Subcutaneous abdominal adipose tissue (tissue), 5 donors: ENCODE measurements around the gene CBR4.

Experiments
- H3K27ac ChIP-seq: one replicate; pipeline ENCODE4 v1.7.0; 2013; ENCODE audit warnings: low read depth, mild to moderate bottlenecking, inconsistent platforms, low read length, moderate library complexity
- H3K27me3 ChIP-seq, 5 donors: one replicate each; pipeline ENCODE4 v1.7.0; 2013; ENCODE audit warnings: low read length in 5 of 5, inconsistent platforms in 1 of 5; ENCODE audit not compliant: control insufficient read depth in 5 of 5, insufficient read depth in 4 of 5
- H3K36me3 ChIP-seq, 5 donors: one replicate each; pipeline ENCODE4 v1.7.0; 2013; ENCODE audit warnings: low read length in 5 of 5; ENCODE audit not compliant: control insufficient read depth in 5 of 5, insufficient read depth in 5 of 5
- H3K4me1 ChIP-seq, 5 donors: one replicate each; pipeline ENCODE4 v1.7.0; 2013; ENCODE audit warnings: low read length in 5 of 5, mild to moderate bottlenecking in 3 of 5, moderate library complexity in 1 of 5; ENCODE audit not compliant: control insufficient read depth in 5 of 5, insufficient read depth in 5 of 5
- H3K4me3 ChIP-seq, 5 donors: one replicate each; pipeline ENCODE4 v1.7.0; 2013; ENCODE audit warnings: low read length in 5 of 5, low read depth in 1 of 5
- H3K9ac ChIP-seq, 5 donors: one replicate each; pipeline ENCODE4 v1.7.0; 2013; ENCODE audit warnings: low read length in 5 of 5, mild to moderate bottlenecking in 4 of 5, moderate library complexity in 3 of 5
- H3K9me3 ChIP-seq, 5 donors: one replicate each; pipeline ENCODE4 v1.7.0; 2013; ENCODE audit warnings: low read length in 5 of 5; ENCODE audit not compliant: control insufficient read depth in 5 of 5
- donor health status: healthy.
- donor health status: healthy.
- donor health status: healthy.
- donor health status: healthy.
- donor health status: healthy.

CBR4 gene

DNA sequence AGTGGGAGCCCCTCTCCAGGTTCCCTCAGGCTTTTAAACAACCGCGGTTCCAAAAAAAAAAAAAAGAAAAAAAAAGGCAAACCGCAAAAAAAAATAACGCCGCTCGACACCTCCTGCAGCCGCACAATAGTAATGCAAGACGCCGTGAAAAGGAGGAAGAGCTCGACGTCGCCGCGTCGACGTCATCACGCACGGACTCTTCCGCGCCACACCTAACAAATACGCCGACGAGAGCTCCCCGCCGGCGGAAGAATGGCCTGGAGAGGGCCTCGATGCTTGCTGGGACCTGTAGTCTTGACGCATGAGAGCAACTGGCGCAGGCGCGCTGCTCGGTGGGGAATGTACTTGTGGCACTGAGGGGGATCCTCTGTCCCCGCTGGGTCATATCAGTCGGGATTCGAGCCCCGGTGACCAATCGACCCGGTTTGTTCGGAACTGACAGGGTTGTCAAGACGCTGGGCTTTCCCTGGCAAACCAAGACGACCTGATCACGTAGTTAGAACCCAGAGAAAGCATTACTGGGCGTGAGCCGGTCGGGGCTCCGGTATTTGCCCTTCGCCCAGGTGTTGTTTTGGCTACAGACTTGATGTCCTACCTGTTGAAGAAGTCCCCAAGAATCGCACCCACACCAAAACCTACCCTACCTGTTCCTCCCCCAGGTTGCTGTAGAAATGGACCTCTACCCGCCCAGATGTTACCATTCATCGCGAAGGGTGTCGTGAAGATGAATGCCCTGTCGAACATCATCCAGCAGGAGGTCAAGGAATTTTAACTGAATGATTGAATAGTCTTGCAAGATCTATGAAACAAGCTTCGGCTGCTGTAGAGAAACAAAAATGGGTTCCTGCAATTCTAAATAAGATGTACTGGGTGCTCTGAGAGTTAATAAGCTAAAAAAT lies at the start of gene CBR4:
Gene CBR4, minus strand, starts transcription at position 131 of the 899 bp plus-strand sequence. CDS start 166 bp downstream, outside the sequence.
- Histone ChIP-seq H3K36me3 (peaks cover 0 to 2% (median 0%) of the 10 kb centered on the region in 5 donors), H3K27me3 (no peaks in the 10 kb centered on the region), H3K9me3 (no peaks in the 10 kb centered on the region), H3K27ac (peak within 1 kb of the TSS; percentile 89), H3K9ac (peak within 1 kb of the TSS; percentile 88 to 97 (median 92)), H3K4me1 (peaks cover 3 to 31% (median 29%) of the 10 kb centered on the region in 5 donors), H3K4me3 (peak within 1 kb of the TSS; percentile 86 to 97 (median 93))

DNA sequence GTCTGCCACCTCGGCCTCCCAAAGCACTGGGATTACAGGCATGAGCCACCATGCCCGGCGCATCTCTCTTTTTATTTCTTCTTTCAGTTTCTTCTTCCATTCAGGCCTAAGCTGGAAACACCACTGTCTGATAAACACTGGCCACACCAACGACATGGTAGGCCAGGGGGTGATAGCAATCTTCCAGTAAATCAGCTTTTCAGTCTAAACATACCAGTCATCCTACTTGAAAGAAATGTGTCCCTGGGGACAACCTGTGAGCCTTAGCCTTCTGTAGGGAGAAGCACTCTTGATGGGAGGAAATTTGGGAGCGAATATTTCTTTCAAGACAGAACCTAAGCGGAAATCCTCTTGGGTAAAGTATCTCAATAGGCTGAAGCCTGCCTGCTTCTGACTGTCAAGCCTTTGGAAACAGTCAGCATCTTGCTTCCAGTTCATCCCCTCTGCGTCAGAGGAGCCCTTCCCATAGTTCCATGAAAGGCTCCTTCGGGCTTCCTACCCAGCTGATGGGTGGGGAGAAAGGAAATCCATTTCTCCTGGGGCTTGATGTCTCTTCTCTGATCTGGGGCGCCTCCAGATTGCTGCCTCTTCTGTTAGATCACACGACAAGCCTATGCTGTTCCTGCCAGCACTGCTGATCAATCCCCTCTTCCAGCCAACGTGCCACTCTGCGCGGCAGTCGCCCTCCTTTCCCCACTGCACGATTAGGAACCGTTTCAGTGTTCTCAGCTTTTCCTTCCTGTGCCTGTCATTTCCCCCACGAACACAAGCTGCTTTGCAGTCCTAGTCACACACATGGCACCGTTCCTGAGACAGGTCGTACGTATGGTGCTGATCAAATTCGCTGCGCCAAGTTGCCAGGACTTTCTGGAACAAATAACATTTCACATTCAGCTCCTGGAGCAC lies 49.5 kb upstream of the CBR4 start:
- Histone ChIP-seq H3K27me3 (no peaks in the 10 kb centered on the region), H3K4me1 (peaks cover 9 to 46% (median 36%) of the 10 kb centered on the region in 5 donors), H3K27ac (peak overlapping the region; percentile 93), H3K36me3 (no peaks in the 10 kb centered on the region), H3K9me3 (no peaks in the 10 kb centered on the region), H3K9ac (peak overlapping the region; percentile 2 to 84 (median 13)), H3K4me3 (peak overlapping the region; percentile 10 to 64 (median 38))

DNA sequence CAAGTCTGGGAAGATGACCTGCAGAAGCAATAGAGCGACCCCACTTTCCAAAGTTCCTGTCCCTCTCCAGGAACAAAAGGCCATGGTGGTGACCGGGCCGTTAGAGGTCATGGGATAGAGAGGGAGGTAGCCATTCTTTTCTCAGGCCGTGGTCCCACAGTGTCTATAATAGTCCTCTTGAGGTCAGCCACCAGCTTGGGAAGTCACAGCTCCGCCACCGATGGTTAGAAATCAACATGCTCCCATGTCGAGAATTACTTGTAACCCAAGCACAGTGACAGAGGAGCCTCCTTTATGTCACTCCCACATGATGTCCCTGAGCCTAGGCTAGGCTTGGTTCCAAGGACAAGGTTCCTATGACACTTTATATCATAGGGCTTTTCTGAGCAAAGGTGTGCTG lies 48.3 kb upstream of the CBR4 start:
- no peak overlapping the region for H3K9ac ChIP-seq
- no peaks in the 10 kb centered on the region for H3K36me3 ChIP-seq
- no peaks in the 10 kb centered on the region for H3K9me3 ChIP-seq
- no peak overlapping the region for H3K4me3 ChIP-seq
- no peak overlapping the region for H3K27ac ChIP-seq
- no peaks in the 10 kb centered on the region for H3K27me3 ChIP-seq
- peaks cover 6 to 36% (median 28%) of the 10 kb centered on the region in 5 donors for H3K4me1 ChIP-seq

DNA sequence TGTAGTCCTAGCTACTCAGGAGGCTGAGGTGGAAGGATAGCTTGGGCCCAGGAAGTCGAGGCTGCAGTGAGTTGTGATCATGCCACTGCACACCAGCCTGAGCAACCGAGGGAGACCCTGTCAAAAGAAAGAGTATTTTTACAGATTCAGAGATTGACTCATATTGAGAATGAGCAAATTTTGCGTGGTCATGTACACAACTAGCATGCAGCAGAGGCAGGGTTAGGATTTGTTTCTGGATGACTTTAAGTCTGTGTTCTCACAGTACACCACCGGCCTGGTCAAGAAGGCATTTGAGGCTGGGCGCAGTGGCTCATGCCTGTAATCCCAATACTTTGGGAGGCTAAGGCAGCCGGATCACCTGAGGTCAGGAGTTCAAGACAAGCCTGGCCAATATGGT lies 44.8 kb upstream of the CBR4 start:
- Histone ChIP-seq H3K27me3 (peaks cover 0 to 7% (median 0%) of the 10 kb centered on the region in 5 donors), H3K9ac (no peak overlapping the region), H3K4me3 (no peak overlapping the region), H3K9me3 (no peaks in the 10 kb centered on the region), H3K36me3 (no peaks in the 10 kb centered on the region), H3K4me1 (peaks cover 12 to 38% (median 32%) of the 10 kb centered on the region in 5 donors), H3K27ac (no peak overlapping the region)

DNA sequence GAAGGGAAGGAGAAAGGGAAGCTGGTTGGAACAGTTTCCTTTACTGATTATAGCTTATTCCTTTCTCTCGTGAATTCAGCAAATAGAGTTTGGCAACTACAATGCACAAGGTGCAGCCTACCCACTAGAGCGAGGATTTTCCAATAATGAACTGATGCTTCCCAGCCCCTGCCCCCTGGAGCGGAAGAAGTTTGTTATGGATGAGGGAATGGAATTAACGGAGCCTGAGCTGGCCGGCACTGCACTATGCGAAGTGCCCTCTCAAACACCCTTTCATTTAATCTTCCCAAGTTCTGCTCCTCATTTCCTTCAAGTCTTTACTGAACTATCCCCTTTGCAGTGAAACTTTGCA lies 42.5 kb upstream of the CBR4 start:
- Histone ChIP-seq H3K27ac (no peak overlapping the region), H3K36me3 (no peaks in the 10 kb centered on the region), H3K9me3 (no peaks in the 10 kb centered on the region), H3K9ac (no peak overlapping the region), H3K4me3 (no peak overlapping the region), H3K4me1 (peaks cover 8 to 34% (median 30%) of the 10 kb centered on the region in 5 donors), H3K27me3 (peaks cover 0 to 7% (median 0%) of the 10 kb centered on the region in 5 donors)

DNA sequence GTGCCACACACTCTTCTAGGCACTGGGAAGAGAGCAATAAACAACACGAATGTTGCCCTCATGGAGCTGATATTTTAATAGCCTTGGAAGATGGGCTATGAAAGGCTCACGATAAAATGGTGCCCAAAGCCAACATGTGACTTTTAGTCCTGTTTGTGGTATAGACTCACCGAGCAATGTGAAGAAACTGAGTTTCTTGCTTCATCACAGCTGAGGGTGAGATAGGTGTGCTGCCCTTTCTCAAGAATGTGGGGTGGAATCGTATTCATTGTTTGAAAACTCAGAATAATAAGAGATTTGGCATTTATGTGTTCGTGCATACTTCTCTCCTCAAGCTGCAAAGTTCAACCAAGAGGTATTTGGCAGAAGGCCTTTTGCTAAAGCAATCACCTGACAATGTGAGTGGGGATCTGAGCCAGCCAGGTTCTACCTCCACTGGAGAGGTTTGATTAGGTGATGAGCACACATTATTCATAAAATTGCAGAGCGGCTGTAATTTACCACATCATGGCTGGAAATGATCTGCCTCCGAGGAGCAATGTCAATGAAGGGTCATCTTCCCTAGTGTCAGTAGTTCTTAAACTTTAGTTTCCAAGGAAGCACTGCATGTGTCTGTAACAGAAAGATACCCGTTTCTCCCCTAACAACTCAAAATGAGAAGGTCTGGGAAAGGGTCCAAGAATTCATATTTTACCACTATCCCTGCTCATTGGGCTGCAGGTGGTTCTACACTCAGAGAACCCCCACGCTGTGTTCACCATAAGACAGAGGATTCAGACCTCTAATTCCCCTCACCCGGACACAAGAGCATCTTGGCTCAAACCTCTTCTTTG lies 41.9 kb upstream of the CBR4 start:
- H3K27me3 ChIP-seq: peaks cover 0 to 7% (median 0%) of the 10 kb centered on the region in 5 donors
- H3K9me3 ChIP-seq: no peaks in the 10 kb centered on the region
- H3K4me3 ChIP-seq: no peak overlapping the region
- no peaks in the 10 kb centered on the region for H3K36me3 ChIP-seq
- H3K9ac ChIP-seq: no peak overlapping the region
- no peak overlapping the region for H3K27ac ChIP-seq
- peaks cover 8 to 34% (median 29%) of the 10 kb centered on the region in 5 donors for H3K4me1 ChIP-seq

DNA sequence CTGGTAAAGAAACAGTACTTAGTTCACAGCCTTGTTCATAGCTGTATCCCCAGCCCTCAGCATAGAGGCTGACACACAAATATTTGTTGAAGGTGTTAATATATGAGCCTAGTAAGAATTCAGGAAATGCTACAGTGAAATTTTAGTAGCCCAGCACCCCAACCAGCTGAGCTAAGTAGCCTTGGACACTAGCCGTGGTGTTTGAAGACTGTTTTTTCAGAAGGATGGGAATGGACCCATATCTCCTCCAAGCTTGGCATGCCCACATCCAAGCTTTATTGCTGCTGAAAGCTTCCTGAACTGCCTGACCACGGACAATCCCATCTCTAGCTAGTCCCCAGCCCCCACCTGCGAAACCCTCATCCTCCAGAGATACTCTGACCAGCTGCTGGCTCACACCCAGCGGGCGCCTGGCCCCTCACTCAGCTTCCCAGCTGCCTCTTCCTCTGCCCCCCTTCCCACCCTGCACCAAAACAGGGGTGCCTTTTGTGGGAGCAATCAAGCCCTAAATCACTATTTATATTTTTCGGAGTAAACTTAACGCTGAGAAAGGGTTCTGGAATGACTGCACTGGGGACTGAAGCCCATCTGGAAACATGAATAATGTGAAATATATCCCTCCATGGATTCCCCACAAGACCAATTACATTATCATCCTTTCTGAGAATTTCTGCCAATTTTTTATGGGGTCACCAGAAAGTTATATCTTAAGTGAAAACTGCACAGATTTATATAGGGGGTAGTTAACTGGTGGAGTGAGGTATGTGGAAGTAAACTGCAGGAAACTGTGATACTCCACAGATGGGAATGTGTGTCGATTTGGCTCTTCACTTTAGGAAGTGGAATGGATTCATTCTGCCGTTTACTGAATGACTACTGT lies 41.1 kb upstream of the CBR4 start:
- no peaks in the 10 kb centered on the region for H3K9me3 ChIP-seq
- no peak overlapping the region for H3K27ac ChIP-seq
- H3K9ac ChIP-seq: no peak overlapping the region
- H3K4me3 ChIP-seq: no peak overlapping the region
- H3K27me3 ChIP-seq: peaks cover 0 to 7% (median 0%) of the 10 kb centered on the region in 5 donors
- H3K4me1 ChIP-seq: peaks cover 8 to 34% (median 27%) of the 10 kb centered on the region in 5 donors
- no peaks in the 10 kb centered on the region for H3K36me3 ChIP-seq

DNA sequence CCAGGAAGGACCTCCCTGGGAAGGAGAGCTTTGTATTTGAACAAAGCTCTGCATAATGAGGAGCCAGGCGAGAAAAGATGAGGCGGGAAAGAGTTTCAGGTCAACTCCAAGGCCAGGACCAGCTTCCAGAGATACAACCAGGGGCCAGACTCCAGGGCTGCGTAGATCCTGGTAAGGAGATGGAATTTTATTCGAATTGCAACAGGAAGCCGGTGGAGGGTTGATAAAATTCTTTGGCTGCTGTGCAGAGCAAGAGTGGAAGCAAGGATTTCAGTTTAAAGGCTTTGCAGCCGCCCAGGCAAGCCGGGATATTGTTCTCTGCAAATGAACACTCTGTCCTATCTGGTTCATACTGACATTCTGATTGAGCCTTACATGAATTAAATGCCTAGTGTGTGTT lies 40.2 kb upstream of the CBR4 start:
- no peak overlapping the region for H3K4me3 ChIP-seq
- H3K36me3 ChIP-seq: no peaks in the 10 kb centered on the region
- no peaks in the 10 kb centered on the region for H3K9me3 ChIP-seq
- no peak overlapping the region for H3K9ac ChIP-seq
- peaks cover 0 to 7% (median 0%) of the 10 kb centered on the region in 5 donors for H3K27me3 ChIP-seq
- no peak overlapping the region for H3K27ac ChIP-seq
- peaks cover 8 to 34% (median 27%) of the 10 kb centered on the region in 5 donors for H3K4me1 ChIP-seq
